Upper lobe of left lung (tissue), 4 donors: ENCODE measurements around the gene LRCOL1.

Experiments used
- EP300 ChIP-seq, 4 donors: sonication (generic); formaldehyde crosslinking; IDR thresholded peaks; one replicate each; pipeline ENCODE4 v1.5.1; 2017; ENCODE audit warnings: antibody characterized with exemption in 4 of 4, control low read depth in 2 of 4
- TF ChIP-seq, protein P1 (sequence below), 6 experiments: fragments of 450-650 bp in 4 of 6; fragments of 200-600 bp in 2 of 6; sonication (generic) in 2 of 6; IDR thresholded peaks; one replicate each; pipeline ENCODE4 v1.5.1; 2016 to 2019; ENCODE audit warnings: antibody characterized with exemption in 6 of 6

DNA sequence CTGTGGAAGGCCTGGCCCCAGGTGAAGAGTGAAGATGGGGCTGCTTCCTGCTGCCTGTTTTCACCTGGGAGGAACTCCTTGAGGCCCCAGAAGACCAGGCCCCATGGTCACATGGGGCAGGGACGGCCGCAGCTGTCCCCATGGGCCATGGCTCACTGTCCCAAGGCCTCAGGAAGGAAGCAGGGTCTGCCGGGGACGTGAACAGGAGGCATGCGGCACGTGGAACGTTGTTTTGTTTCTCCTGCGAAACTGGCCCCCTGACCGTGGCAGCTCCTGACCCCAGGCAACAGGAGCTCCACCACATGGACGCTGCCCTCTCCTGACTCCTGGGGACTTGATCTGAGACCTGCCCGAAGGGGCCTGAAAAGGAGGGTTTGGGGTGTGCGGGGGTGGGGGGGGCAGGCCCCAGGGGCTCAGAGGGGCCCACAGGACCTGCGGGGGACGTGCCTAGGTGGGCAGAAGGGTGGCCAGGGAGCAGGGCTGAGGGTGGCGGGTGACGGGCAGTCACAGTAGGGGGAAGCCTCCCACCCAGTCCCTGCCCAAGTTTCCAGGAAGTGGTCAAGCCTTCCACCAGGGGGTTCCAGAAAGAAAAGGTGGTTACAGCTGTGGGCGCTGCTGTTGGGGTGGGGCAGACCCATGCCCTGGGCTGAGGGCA is 41.4 kb downstream of the LRCOL1 start:
- TF ChIP-seq, protein P1, sequence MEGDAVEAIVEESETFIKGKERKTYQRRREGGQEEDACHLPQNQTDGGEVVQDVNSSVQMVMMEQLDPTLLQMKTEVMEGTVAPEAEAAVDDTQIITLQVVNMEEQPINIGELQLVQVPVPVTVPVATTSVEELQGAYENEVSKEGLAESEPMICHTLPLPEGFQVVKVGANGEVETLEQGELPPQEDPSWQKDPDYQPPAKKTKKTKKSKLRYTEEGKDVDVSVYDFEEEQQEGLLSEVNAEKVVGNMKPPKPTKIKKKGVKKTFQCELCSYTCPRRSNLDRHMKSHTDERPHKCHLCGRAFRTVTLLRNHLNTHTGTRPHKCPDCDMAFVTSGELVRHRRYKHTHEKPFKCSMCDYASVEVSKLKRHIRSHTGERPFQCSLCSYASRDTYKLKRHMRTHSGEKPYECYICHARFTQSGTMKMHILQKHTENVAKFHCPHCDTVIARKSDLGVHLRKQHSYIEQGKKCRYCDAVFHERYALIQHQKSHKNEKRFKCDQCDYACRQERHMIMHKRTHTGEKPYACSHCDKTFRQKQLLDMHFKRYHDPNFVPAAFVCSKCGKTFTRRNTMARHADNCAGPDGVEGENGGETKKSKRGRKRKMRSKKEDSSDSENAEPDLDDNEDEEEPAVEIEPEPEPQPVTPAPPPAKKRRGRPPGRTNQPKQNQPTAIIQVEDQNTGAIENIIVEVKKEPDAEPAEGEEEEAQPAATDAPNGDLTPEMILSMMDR (IDR thresholded peaks at IDR 0.05): no peak
- TF ChIP-seq EP300 (IDR thresholded peaks at IDR 0.05): no peak
